Neural progenitor cell (in vitro differentiated cells): ENCODE results near the gene TWIST1. TPM values are rescaled to one million over a fixed set of nuclear protein-coding genes. Genes with fewer than 3 reads are reported as not detected.
A peak's percentile ranks its signal among the peaks of the same experiment; 100 is the strongest.

ENCODE experiments used
- DNase-seq: peaks from one replicate; pipeline ENCODE4 v3.0.0-alpha.2; 2016; ENCODE audit warnings: low spot score
- H2AFZ ChIP-seq: fragments of 200-600 bp; sonication (generic); replicated peaks from 2 replicates; pipeline ENCODE4 v1.6.1; 2016; ENCODE audit warnings: antibody characterized with exemption
- H3F3A ChIP-seq: fragments of 200-600 bp; sonication (generic); 2 replicates; pipeline ENCODE4 v1.6.1; 2016; ENCODE audit warnings: antibody characterized with exemption, low read depth
- H3K27ac ChIP-seq: fragments of 200-600 bp; sonication (generic); 2 replicates; pipeline ENCODE4 v1.5.1; 2016; ENCODE audit warnings: mild to moderate bottlenecking
- H3K27me3 ChIP-seq: fragments of 200-600 bp; sonication (generic); 2 replicates; pipeline ENCODE4 v1.6.1; 2016; ENCODE audit warnings: mild to moderate bottlenecking, moderate library complexity
- H3K36me3 ChIP-seq: fragments of 200-600 bp; sonication (generic); 2 replicates; pipeline ENCODE4 v1.5.1; 2016
- H3K4me1 ChIP-seq: fragments of 200-600 bp; sonication (generic); 2 replicates; pipeline ENCODE4 v1.6.1; 2016; ENCODE audit warnings: mixed run types
- H3K4me2 ChIP-seq: fragments of 200-600 bp; sonication (generic); 2 replicates; pipeline ENCODE4 v1.6.1; 2016
- H3K4me3 ChIP-seq: fragments of 200-600 bp; sonication (generic); 2 replicates; pipeline ENCODE4 v1.5.1; 2016
- H3K79me2 ChIP-seq: fragments of 200-600 bp; sonication (generic); 2 replicates; pipeline ENCODE4 v1.6.1; 2016; ENCODE audit warnings: low read depth
- H3K9ac ChIP-seq: fragments of 200-600 bp; sonication (generic); 2 replicates; pipeline ENCODE4 v1.6.1; 2016
- H3K9me3 ChIP-seq: fragments of 200-600 bp; sonication (generic); 2 replicates; pipeline ENCODE4 v1.5.1; 2016; ENCODE audit warnings: low read depth
- H4K20me1 ChIP-seq: fragments of 200-600 bp; sonication (generic); 2 replicates; pipeline ENCODE4 v1.6.1; 2016; ENCODE audit warnings: low read depth
- H3K27ac Mint-ChIP-seq: 3 replicates; pipeline ENCODE4 v1.8.0; 2021; ENCODE audit warnings: mixed read lengths
- H3K27me3 Mint-ChIP-seq: 2 replicates; pipeline ENCODE4 v1.8.0; 2022; ENCODE audit warnings: low read depth, mild to moderate bottlenecking, inconsistent platforms, moderate library complexity, mixed read lengths; ENCODE audit not compliant: insufficient read depth
- H3K36me3 Mint-ChIP-seq: 3 replicates; pipeline ENCODE4 v1.8.0; 2021; ENCODE audit warnings: mixed read lengths
- H3K4me1 Mint-ChIP-seq: 3 replicates; pipeline ENCODE4 v1.8.0; 2021; ENCODE audit warnings: mixed read lengths
- H3K4me3 Mint-ChIP-seq: 3 replicates; pipeline ENCODE4 v1.8.0; 2021; ENCODE audit warnings: mild to moderate bottlenecking, moderate library complexity, mixed read lengths
- H3K9me3 Mint-ChIP-seq: 3 replicates; pipeline ENCODE4 v1.8.0; 2020; ENCODE audit warnings: mixed read lengths
- EZH2 ChIP-seq: fragments of 200-600 bp; sonication (generic); IDR thresholded peaks from 2 replicates; pipeline ENCODE4 v1.6.1; 2017; ENCODE audit warnings: antibody characterized with exemption, mild to moderate bottlenecking, moderate library complexity
- EZH2phosphoT487 ChIP-seq: fragments of 200-600 bp; sonication (generic); IDR thresholded peaks from 2 replicates; pipeline ENCODE4 v1.6.1; 2017; ENCODE audit warnings: antibody characterized with exemption
- total RNA-seq: library from RNA; depleted of rRNA; stranded (reverse); fragments of >200 nt; gene quantifications from 2 replicates; pipeline ENCODE4 v1.2.3, GENCODE V29; 2015; ENCODE audit warnings: low replicate concordance
- TF ChIP-seq, protein P1 (sequence below): fragments of 200-600 bp; sonication (generic); IDR thresholded peaks from 2 replicates; pipeline ENCODE4 v1.5.1; 2017; ENCODE audit warnings: antibody characterized with exemption, mild to moderate bottlenecking

The TWIST1 gene
- total RNA-seq, 1 donor from 2014 or later: not detected

DNA sequence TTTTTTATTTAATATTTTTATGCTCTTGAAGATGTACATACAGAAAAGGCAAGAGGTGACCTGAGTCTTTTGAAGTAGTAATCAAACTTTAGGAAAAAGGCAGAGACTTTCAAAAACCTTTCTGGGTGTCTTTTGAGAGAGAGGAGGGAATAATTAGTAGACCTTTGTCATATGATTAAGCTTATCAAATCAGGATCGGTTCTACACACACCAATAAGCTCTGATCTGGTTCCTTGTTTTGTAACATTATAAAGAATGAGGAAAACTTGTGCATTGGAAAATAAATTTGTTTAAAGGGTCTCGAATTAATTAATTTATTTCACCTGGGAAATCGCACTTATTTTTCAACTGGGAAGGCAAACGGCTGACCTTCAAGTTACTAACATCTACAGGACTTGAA, 11.9 kb downstream of the TWIST1 start:
- Mint-ChIP-seq H3K36me3 (no peaks in the 10 kb centered on the region), H3K27ac (no peak overlapping the region), H3K4me1 (peaks cover 22% of the 10 kb centered on the region), H3K9me3 (no peaks in the 10 kb centered on the region), H3K4me3 (peak overlapping the region; percentile 83), H3K27me3 (peaks cover 57% of the 10 kb centered on the region)
- H3K27ac ChIP-seq: no peak overlapping the region
- no peak overlapping the region for H3K4me3 ChIP-seq
- no peak overlapping the region for H3K9ac ChIP-seq
- no peaks in the 10 kb centered on the region for H3K36me3 ChIP-seq
- no peak for DNase-seq
- peaks cover 98% of the 10 kb centered on the region for H3K27me3 ChIP-seq
- H3F3A ChIP-seq: peaks cover 40% of the 10 kb centered on the region
- H4K20me1 ChIP-seq: peaks cover 48% of the 10 kb centered on the region
- no peak overlapping the region for H2AFZ ChIP-seq
- peak overlapping the region; percentile 73 for H3K4me2 ChIP-seq
- peaks cover 19% of the 10 kb centered on the region for H3K4me1 ChIP-seq
- TF ChIP-seq, protein P1, sequence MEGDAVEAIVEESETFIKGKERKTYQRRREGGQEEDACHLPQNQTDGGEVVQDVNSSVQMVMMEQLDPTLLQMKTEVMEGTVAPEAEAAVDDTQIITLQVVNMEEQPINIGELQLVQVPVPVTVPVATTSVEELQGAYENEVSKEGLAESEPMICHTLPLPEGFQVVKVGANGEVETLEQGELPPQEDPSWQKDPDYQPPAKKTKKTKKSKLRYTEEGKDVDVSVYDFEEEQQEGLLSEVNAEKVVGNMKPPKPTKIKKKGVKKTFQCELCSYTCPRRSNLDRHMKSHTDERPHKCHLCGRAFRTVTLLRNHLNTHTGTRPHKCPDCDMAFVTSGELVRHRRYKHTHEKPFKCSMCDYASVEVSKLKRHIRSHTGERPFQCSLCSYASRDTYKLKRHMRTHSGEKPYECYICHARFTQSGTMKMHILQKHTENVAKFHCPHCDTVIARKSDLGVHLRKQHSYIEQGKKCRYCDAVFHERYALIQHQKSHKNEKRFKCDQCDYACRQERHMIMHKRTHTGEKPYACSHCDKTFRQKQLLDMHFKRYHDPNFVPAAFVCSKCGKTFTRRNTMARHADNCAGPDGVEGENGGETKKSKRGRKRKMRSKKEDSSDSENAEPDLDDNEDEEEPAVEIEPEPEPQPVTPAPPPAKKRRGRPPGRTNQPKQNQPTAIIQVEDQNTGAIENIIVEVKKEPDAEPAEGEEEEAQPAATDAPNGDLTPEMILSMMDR: no peak
- TF ChIP-seq EZH2phosphoT487 (no peak), EZH2 (no peak)
- no peaks in the 10 kb centered on the region for H3K79me2 ChIP-seq
- H3K9me3 ChIP-seq: no peaks in the 10 kb centered on the region

DNA sequence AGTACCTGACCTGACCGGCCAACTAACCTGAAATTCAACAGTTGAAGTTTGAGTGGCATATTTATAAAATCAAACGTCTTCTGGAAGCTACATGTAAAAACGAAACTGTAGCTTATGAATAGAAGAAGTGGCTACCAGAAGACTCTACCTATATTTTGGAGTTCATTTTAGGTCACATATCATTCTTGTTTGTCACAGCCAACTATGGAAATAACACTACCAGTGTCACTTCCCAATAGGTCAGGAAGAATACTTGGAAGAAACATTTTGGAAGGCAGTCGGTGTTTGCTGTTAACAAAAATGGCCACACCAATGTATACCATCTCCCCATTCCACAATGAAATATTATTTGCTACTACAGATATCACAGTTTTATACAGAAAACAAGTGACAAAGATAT, 12.6 kb downstream of the TWIST1 start:
- Histone ChIP-seq H4K20me1 (peaks cover 41% of the 10 kb centered on the region), H3K9me3 (no peaks in the 10 kb centered on the region), H2AFZ (no peak overlapping the region), H3K27ac (no peak overlapping the region), H3K27me3 (peaks cover 98% of the 10 kb centered on the region), H3K4me2 (no peak overlapping the region), H3K9ac (no peak overlapping the region), H3K4me1 (peaks cover 19% of the 10 kb centered on the region), H3F3A (peaks cover 40% of the 10 kb centered on the region), H3K36me3 (no peaks in the 10 kb centered on the region), H3K4me3 (no peak overlapping the region), H3K79me2 (no peaks in the 10 kb centered on the region)
- peaks cover 51% of the 10 kb centered on the region for H3K27me3 Mint-ChIP-seq
- no peak for DNase-seq
- H3K36me3 Mint-ChIP-seq: no peaks in the 10 kb centered on the region
- H3K9me3 Mint-ChIP-seq: no peaks in the 10 kb centered on the region
- TF ChIP-seq, protein P1: no peak
- TF ChIP-seq EZH2: no peak
- TF ChIP-seq EZH2phosphoT487: no peak
- H3K4me1 Mint-ChIP-seq: peaks cover 22% of the 10 kb centered on the region
- H3K4me3 Mint-ChIP-seq: no peak overlapping the region
- H3K27ac Mint-ChIP-seq: no peak overlapping the region

DNA sequence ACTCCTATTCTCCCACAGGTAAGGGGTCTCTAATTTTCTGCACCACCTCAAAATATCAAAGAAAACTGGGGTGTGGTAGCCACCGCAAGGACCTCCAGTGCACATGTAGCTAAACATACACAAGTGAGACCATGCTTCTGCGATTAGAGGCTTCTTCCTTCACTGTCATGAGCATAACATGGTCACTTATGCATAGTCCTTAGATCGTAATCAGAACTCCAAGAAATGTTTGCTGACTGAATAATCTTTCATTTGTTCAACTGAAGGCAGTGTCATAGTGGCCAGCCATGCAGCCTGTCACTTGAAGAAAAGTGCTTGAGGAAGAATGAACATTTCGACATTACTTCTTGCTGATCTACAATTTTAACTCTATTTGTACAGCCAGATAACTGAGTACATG, 14.6 kb downstream of the TWIST1 start:
- peaks cover 16% of the 10 kb centered on the region for H3K4me1 Mint-ChIP-seq
- H3K27me3 ChIP-seq: peaks cover 89% of the 10 kb centered on the region
- H3K9me3 ChIP-seq: no peaks in the 10 kb centered on the region

More for the DNA sequence above, 14.6 kb downstream of the TWIST1 start:
- Histone ChIP-seq H2AFZ (no peak overlapping the region), H4K20me1 (peaks cover 22% of the 10 kb centered on the region), H3K9ac (no peak overlapping the region), H3K4me3 (no peak overlapping the region), H3K36me3 (no peaks in the 10 kb centered on the region), H3K27ac (no peak overlapping the region), H3K4me2 (no peak overlapping the region), H3F3A (peaks cover 24% of the 10 kb centered on the region), H3K4me1 (peaks cover 14% of the 10 kb centered on the region), H3K79me2 (no peaks in the 10 kb centered on the region)
- H3K27ac Mint-ChIP-seq: no peak overlapping the region
- no peaks in the 10 kb centered on the region for H3K9me3 Mint-ChIP-seq
- H3K4me3 Mint-ChIP-seq: no peak overlapping the region
- no peaks in the 10 kb centered on the region for H3K36me3 Mint-ChIP-seq
- peaks cover 31% of the 10 kb centered on the region for H3K27me3 Mint-ChIP-seq
- DNase-seq: no peak
- TF ChIP-seq, protein P1: no peak
- no peak for TF ChIP-seq EZH2
- TF ChIP-seq EZH2phosphoT487: no peak
